Left cardiac atrium (tissue), 4 donors: ENCODE measurements around the gene HOXB4. TPM values are rescaled to one million over a fixed set of nuclear protein-coding genes. Genes with fewer than 3 reads are reported as not detected.
"Not testable (repeated sequence)": the region's sequence is repeated elsewhere in the genome, so short reads cannot be mapped to it uniquely, and the experiment has no call there.

ENCODE experiments used
- ATAC-seq, 2 donors: fragments of 200-7000 bp; cut with Tn5 transposase; one replicate each; pipeline ENCODE4 v1.9.1; 2020; ENCODE audit warnings: mild to moderate bottlenecking in 2 of 2, moderate library complexity in 2 of 2
- DNase-seq: peaks from one replicate; pipeline ENCODE4 v3.0.0-alpha.2; 2020
- intact Hi-C, 2 donors: fragments of 100-400 bp; cut with DNase I; formaldehyde crosslinking; loops; one replicate each; pipeline versions ENCODE4 v1.14.1 to v1.15.1; 2022 to 2023
- total RNA-seq, 2 donors: library from RNA; stranded (reverse); fragmentation: NEBNext Ultra II Directional; extraction: Animal tissue kit (Norgen Biotek cat#: 25700); gene quantifications; one replicate each; pipeline ENCODE4 v1.2.1, GENCODE V29; 2021
- donor health status: DM: no; HTN: yes; CAD: no.
- donor health status: DM: no; HTN: yes; CAD: no; lungs with severe emphysema.
- donor health status: DM: yes; HTN: yes; CAD: no.
- donor health status: Dilated cardiomyopathy.

The HOXB4 gene
- total RNA-seq, 2 donors from 2014 or later = 0.31 to 1.6 TPM

- ATAC-seq (peak; percentile 35 to 74), DNase-seq (peak; percentile 86)
- intact Hi-C loops = no loop called here
These were observed 33.7 kb downstream of the HOXB4 start for GRCh38 chr17:48544349-48545021.

- intact Hi-C loops = no loop called here
- ATAC-seq (peak; percentile 12 to 43), DNase-seq (no peak)
These were observed 34.2 kb downstream of the HOXB4 start for GRCh38 chr17:48543854-48544348.

- no peak for DNase-seq
- intact Hi-C loops = no loop called here
- ATAC-seq = peak; percentile 14 to 34
These were observed 34.9 kb downstream of the HOXB4 start for GRCh38 chr17:48543107-48543853.

GRCh38 chr17:48542698-48543106 lies 35.4 kb downstream of the HOXB4 start:
- DNase-seq = no peak
- ATAC-seq = no peak
- intact Hi-C loops = no loop called here

- no peak for DNase-seq
- intact Hi-C loops = no loop called here
- peak; percentile 1 to 4 for ATAC-seq
These were observed 36.0 kb downstream of the HOXB4 start for GRCh38 chr17:48542114-48542656.

- ATAC-seq = peak; percentile 68 to 69
- peak; percentile 68 for DNase-seq
- intact Hi-C loops = no loop called here
These were observed 36.5 kb downstream of the HOXB4 start for GRCh38 chr17:48541577-48542113.

- DNase-seq (no peak), ATAC-seq (peak in 1 of 2 donors; percentile 2)
- intact Hi-C loops = no loop called here
These were observed 37.0 kb downstream of the HOXB4 start for GRCh38 chr17:48541036-48541576.

- DNase-seq (no peak), ATAC-seq (no peak)
- intact Hi-C loops = no loop called here
These were observed 37.9 kb downstream of the HOXB4 start for GRCh38 chr17:48540213-48540612.

GRCh38 chr17:48539177-48539576 lies 39.0 kb downstream of the HOXB4 start:
- intact Hi-C loops = no loop called here
- DNase-seq = no peak
- no peak for ATAC-seq

- no peak for ATAC-seq
- intact Hi-C loops = no loop called here
- no peak for DNase-seq
These were observed 40.8 kb downstream of the HOXB4 start for GRCh38 chr17:48537316-48537715.

- intact Hi-C loops, ATAC-seq, DNase-seq: not testable (repeated sequence)
These were observed 42.2 kb downstream of the HOXB4 start for GRCh38 chr17:48535793-48536559.

GRCh38 chr17:48532261-48532660 lies 45.9 kb downstream of the HOXB4 start:
- intact Hi-C loops = no loop called here
- ATAC-seq = no peak
- DNase-seq = no peak

- ATAC-seq = no peak
- intact Hi-C loops = no loop called here
- DNase-seq = no peak
These were observed 47.3 kb downstream of the HOXB4 start, which contains the start of gene HOXB1 for GRCh38 chr17:48530887-48531272. Gene HOXB1 (minus strand): TSS chr17:48531011. CDS start chr17:48530904, 107 bp downstream.

GRCh38 chr17:48530208-48530886 lies 47.8 kb downstream of the HOXB4 start:
- intact Hi-C loops = no loop called here
- ATAC-seq = no peak
- DNase-seq = no peak

- no peak for DNase-seq
- intact Hi-C loops = no loop called here
- ATAC-seq = no peak
These were observed 48.5 kb downstream of the HOXB4 start for GRCh38 chr17:48529683-48530009.

GRCh38 chr17:48528936-48529682 lies 49.0 kb downstream of the HOXB4 start:
- ATAC-seq = no peak
- intact Hi-C loops = no loop called here

GRCh38 chr17:48528153-48528935 lies 49.8 kb downstream of the HOXB4 start:
- DNase-seq (no peak), ATAC-seq (no peak)
- intact Hi-C loops = no loop called here

More at GRCh38 chr17:48528936-48529682, 49.0 kb downstream of the HOXB4 start:
- no peak for DNase-seq
